Left renal cortex interstitium (tissue), 4 donors: ENCODE results near the gene SSTR1. TPM values are rescaled to one million over a fixed set of nuclear protein-coding genes. Genes with fewer than 3 reads are reported as not detected.
"Not testable (repeated sequence)": the region's sequence is repeated elsewhere in the genome, so short reads cannot be mapped to it uniquely, and the experiment has no call there.

Source experiments
- DNase-seq, 4 donors: peaks; one replicate each; pipeline ENCODE4 v3.0.0-alpha.2; 2013; ENCODE audit warnings: low read depth in 4 of 4, low spot score in 2 of 4, missing footprints in 1 of 4
- polyA plus RNA-seq, 4 donors: library from polyadenylated mRNA; unstranded; fragments of 120-200 nt; gene quantifications; one replicate each; pipeline ENCODE4 v1.2.1, GENCODE V29; 2013; ENCODE audit not compliant: insufficient read length in 4 of 4

Gene SSTR1
- 1 to 10 TPM; 1.4 to 2.4 (median 1.9) TPM for polyA plus RNA-seq

GRCh38 chr14:38207736-38208617 is at the start of gene SSTR1:
SSTR1 (plus strand) TSS chr14:38207904; CDS start chr14:38209390, 1,486 bp downstream.
- no peak for DNase-seq

- no peak for DNase-seq
Measured at GRCh38 chr14:38158468-38158867, 49.2 kb upstream of the SSTR1 start.

GRCh38 chr14:38168416-38168815 is 39.3 kb upstream of the SSTR1 start:
- peak; percentile 7 to 40 (median 26) for DNase-seq

GRCh38 chr14:38171197-38171596 is 36.5 kb upstream of the SSTR1 start:
- no peak for DNase-seq

- no peak for DNase-seq
Measured at GRCh38 chr14:38174711-38175110, 33.0 kb upstream of the SSTR1 start.

- DNase-seq = no peak
Measured at GRCh38 chr14:38175658-38176057, 32.0 kb upstream of the SSTR1 start.

GRCh38 chr14:38176379-38176778 is 31.3 kb upstream of the SSTR1 start:
- no peak for DNase-seq

- no peak for DNase-seq
Measured at GRCh38 chr14:38184132-38184531, 23.6 kb upstream of the SSTR1 start.

GRCh38 chr14:38185671-38186070 is 22.0 kb upstream of the SSTR1 start:
- no peak for DNase-seq

GRCh38 chr14:38186216-38186615 is 21.5 kb upstream of the SSTR1 start:
- no peak for DNase-seq

- no peak for DNase-seq
Measured at GRCh38 chr14:38187528-38187927, 20.2 kb upstream of the SSTR1 start.

- no peak for DNase-seq
Measured at GRCh38 chr14:38189930-38190726, 17.6 kb upstream of the SSTR1 start.

- DNase-seq = not testable (repeated sequence)
Measured at GRCh38 chr14:38190846-38191245, 16.9 kb upstream of the SSTR1 start.

GRCh38 chr14:38191491-38191890 is 16.2 kb upstream of the SSTR1 start:
- not testable (repeated sequence) for DNase-seq

GRCh38 chr14:38197001-38197783 is 10.5 kb upstream of the SSTR1 start:
- no peak for DNase-seq

GRCh38 chr14:38197784-38198335 is 9.8 kb upstream of the SSTR1 start:
- DNase-seq = no peak

- DNase-seq = no peak
Measured at GRCh38 chr14:38198425-38198824, 9.3 kb upstream of the SSTR1 start.

GRCh38 chr14:38199076-38199475 is 8.6 kb upstream of the SSTR1 start:
- no peak for DNase-seq

GRCh38 chr14:38199739-38200138 is 8.0 kb upstream of the SSTR1 start:
- no peak for DNase-seq

- no peak for DNase-seq
Measured at GRCh38 chr14:38201137-38201828, 6.4 kb upstream of the SSTR1 start.
